Activated gamma-delta T cell (primary cell): Measurements from ENCODE around the gene TMEM212.
"Not testable (repeated sequence)": the region's sequence is repeated elsewhere in the genome, so short reads cannot be mapped to it uniquely, and the experiment has no call there.

Source experiments
- DNase-seq: peaks from one replicate; lab custom pipeline; 2025; lab: John Stamatoyannopoulos, UW

TMEM212 gene

DNA sequence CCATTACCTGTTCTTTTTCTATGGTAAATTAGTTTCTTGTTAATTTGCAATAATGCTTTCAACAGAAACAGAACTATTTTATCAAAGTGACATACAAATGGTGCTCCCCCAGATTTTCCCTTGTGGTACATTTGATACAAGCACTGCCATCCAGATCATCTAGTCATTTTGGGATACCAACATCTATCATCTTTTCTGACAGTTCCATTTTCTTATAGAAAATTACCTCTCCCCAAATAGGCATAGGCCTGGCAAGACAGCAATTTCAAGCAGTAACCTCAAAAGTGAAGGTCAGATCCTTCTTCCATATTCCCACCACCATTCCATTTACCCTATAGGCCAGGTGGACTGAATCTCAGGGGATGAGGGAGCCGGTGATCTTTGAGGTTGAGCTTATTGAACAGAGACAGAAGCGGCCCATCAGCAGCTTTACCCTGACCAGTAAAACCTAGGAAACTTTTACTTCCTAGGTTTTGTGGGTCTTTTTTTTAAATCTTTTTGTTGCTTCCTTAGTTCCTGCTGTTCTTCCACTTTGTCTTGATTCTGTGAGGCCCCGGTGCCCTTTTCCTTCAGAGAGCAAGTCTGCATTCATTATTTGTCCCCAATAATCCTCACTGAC is 29.8 kb upstream of the TMEM212 start:
- no peak for DNase-seq

DNA sequence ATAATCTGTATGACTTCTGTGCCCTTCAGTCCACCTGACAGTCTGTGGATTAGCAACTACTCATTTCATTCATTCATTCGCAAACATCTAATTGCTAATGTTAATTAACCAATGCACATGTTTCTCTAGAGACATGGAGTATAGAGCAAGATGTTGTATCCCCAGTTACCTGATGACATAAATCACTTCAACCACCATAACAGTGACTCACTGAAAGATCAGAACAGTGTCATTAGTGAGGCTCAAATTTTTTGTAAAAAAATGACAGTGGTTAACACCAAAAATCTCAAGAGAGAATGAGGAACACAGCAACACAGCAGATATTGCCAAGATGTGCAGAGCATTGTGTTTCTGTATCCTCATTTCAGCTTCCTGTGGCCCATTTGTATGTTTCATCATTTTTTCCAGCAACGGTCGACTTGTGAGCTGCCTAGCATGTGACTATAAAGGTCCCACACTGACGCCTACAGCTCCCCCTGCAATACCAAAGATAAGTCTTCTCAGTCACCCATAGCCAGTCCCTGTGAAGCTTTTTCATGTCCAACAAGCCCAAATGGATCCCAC is 29.2 kb upstream of the TMEM212 start:
- DNase-seq = no peak

DNA sequence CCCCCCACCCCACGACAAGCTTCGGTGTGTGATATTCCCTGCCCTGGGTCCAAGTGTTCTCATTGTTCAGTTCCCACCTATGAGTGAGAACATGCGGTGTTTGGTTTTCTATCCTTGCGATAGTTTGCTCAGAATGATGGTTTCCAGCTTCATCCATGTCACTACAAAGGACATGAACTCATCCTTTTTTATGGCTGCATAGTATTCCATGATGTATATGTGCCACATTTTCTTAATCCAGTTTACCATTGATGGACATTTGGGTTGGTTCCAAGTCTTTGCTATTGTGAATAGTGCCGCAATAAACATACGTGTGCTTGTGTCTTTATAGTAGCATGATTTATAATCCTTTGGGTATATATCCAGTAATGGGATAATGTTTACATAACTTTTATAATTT is 28.5 kb upstream of the TMEM212 start:
- DNase-seq = not testable (repeated sequence)

DNA sequence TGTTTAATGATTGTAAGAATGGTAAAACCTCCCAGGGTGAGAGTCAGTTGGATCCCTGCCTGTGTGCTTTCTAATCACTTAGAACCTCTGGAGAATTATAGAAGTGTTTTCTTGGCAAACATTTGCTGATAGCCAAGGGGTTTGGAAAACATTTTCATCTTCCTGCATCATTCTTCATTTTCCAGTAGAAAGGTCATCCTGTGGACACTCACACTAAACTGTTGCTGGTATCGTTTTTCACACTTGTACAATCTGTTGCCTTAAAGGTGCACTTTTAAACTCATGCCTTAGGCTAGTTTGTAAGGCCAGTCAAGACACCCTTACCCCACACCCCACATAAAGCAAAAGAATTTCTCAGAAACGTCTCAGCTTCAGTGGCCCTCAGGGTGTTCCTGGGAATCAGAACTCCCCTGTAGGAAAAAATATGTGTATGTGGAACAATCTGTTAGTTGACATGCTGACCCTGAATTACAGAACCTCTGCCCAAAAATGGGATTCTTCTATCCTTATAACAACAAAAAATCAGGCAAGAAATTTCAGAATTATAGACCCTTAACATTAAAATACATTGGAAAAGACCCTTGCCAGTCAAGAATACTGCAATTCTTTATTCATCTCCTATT is 27.1 kb upstream of the TMEM212 start:
- DNase-seq = no peak

DNA sequence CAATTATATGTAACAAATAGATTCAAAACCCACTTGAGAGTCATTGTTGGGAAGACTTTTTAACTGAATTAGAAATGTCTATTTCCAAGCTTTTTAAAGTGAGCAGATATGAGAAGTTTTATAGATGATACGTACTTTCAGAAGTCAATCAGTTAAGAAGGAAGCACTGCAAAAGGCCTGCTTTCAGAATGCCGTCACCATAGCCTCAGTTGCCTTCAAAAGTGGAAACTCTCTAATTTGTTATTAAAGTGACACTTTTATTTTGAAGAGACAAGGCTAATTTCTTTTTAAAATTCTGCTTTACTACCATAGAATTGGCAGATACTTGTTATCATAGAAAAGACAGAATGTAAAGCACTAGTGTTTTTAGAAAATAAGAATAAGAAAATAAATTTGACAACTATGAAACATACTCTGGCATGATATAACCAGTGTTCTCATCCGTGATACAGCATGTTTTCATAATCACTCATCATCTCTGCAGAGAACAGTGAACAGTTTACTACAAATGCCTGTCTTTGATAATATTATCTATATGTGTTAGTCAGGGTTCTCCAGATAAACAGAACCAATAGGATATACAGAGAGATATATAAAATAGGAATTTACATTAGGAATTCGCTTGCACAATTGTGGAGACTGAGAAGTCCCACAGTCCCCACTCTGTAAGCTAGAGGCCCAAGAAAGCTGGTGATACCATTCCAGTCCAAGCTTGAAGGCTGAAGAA is 25.9 kb upstream of the TMEM212 start:
- DNase-seq = no peak

DNA sequence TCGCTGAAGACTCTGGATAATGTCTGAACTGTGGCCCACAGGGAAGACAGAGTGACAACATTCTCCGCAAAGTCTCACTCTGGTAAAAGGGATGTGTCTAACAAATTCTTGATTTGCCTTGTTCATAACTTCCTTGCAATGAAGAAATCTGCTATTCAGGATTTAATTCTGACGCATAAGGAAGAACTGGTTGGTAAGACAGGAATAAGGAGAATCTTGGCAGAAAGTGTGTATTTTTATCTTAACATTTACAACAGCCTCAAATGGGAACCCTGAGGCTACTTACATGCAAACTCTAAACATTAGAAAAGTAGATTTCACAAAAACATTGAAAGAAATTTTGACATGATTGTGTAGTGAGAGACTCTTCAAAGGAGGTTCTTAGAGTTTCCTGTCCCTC is 22.1 kb upstream of the TMEM212 start:
- DNase-seq = no peak

DNA sequence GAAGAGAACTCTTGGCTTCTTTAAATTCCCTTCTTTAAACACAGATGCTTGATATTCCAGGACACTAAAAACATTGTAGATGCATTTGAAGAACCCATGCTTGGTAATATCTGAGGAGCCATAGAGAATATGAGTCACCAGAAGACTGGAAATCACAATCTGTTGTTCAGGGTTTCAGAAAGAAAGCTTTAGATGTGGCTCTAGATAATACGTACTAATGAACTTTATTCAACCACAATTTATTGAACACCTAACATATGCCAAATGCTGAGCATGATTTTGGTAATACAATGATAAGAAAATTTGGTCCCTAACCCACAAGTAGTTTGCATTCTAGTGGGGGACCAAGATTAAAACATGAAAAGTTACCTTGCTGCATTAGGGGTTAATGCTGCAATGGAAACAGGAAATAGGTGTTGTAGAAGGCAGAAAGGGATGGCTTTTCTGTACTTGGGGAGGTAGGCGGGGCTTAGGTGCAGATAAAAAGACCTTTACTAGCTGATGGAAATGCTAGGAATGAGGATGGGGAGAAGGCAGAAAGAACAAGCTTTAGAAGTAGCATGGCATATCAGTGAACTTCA is 21.3 kb upstream of the TMEM212 start:
- no peak for DNase-seq

DNA sequence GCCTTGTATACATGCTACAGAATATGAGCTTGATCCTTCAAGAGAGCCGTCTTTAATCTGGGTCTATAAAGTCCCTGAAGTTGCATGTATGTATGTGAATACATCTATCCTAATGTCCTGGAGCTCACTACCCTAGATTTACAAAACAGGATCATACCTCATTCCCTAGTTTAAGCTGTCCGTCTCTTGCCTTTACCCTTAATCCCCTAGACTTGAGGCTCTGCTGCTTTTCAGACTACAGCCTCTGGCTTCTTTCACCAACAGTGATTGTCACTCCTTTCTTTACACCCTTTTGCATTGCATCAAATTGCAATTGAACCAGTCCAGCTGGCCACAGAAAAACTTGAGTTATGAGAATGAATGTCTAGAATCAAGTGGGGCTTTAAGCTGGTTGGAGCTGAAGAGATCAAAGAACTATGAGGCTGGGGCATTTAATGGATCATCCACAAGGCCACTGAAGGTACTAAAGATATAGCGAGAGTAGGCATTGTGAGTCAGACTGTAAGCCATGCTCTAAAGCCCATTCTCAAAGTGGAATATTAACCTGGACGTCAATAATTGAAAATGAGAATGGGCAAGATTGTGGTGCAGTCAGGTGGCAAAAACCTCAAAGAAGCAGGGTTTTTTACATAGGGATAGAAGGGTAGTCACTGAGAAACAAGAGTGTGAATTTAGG is 20.6 kb upstream of the TMEM212 start:
- no peak for DNase-seq

DNA sequence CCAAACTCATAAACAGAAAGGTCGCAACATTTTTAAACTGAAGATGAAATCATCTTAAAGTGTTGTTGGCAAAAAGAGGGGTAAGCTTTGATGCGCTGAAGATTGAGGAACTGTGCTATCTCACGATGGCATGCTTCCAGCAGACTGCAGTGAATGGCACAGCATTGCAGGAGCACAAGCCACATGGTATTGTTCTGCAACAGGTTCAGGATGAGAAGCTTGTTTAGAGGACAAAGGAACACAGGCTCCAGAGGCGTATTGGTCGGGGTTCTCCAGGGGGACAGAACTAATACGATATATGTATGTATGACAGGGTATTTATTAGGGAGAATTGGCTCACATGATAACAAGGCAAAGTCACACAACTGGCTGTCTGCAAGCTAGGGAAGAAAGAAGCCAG is 19.0 kb upstream of the TMEM212 start:
- no peak for DNase-seq

DNA sequence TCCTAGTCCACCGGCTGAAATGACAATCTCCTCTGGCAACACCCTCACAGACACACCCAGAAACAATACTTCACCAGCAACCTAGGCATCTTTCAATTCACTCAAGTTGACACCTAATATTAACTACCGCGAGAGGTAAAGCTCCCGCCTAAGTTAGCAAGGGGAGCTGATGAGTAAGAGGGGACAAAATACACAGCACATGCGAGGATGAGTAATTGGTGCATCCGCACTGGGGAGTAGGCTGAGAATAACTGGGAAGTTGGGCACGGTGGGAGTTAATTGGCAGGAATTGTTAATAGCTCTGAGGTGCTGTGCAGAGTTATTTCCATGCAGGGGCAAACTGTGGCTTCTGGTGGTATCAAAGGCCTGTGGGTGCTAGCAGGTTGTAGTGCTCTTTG is 18.3 kb upstream of the TMEM212 start:
- no peak for DNase-seq

DNA sequence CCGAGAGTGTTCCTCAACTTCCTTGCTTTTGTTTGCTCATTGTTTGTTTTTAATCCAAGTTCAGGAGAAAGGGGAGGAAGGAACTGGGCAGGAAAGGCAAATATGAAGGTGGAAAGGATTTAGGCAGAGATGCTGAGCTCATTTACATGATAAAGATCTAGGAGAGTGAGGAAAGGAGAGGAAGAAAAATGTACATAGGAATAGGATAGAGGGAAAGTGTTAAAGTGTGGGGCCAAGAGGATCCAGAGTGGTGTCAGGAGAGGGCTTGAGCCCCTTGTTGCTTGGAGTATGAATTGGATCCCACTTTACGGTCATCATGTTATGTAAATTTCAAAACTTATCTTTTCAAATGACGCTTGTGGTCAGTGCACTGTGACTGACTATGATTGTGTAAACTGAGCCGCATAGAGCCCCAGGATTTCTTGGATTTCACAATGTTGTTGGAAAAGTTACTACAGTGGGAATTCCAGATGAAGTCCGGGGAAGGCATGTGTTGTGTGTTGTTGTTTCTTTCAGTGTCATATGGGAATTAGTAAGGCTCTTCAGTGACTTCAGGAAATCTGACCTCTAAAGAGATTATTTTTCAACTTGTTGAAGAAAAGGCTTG is 17.8 kb upstream of the TMEM212 start:
- DNase-seq = no peak

DNA sequence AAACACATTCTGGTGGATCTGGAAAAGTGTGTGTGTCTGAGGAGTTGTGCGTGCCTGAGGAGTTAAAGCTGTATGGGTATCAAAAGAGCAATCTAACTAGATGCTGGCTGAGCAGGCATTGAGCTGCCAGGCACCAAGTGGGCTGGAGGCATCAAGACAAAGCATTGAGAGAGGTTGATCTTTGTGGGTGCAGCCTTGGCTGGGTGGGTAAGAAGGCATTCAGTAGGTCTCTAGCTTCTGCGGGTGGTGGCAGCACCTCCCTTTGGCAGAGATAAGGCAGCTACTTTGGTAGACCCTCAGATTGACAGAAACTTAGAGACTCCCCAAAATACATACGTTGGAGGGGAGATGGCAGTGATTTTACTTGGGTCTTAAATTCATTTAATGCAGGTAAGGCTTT is 15.8 kb upstream of the TMEM212 start:
- no peak for DNase-seq

DNA sequence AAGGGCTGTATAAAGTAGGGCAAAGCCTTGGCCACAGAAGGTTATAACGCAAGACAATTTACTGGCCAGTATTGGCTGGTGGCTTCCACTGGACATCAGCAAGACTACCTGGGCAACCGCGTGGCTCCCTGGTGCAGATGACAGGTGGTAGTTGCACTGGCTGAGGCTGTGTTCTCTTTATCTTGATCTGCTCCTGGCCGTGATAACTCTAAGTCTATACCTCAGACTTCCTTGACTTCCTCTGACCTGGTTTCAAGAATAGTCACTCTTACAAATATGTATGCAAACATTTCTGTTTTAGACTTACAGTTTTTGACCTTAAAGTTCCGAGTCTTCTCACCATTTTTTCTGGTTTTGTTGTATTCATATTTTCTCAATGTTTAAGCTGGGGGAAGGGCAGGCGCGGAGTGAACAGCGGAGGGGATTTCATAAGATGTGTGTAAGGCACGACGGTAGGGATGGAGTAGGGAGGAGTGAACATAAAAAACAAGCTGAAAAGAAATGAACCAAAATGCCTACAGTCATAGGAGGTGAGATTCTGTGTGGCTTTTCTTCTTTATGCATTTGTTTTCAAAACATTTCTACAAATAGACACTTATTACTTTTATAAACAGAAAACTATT is 15.2 kb upstream of the TMEM212 start:
- no peak for DNase-seq

DNA sequence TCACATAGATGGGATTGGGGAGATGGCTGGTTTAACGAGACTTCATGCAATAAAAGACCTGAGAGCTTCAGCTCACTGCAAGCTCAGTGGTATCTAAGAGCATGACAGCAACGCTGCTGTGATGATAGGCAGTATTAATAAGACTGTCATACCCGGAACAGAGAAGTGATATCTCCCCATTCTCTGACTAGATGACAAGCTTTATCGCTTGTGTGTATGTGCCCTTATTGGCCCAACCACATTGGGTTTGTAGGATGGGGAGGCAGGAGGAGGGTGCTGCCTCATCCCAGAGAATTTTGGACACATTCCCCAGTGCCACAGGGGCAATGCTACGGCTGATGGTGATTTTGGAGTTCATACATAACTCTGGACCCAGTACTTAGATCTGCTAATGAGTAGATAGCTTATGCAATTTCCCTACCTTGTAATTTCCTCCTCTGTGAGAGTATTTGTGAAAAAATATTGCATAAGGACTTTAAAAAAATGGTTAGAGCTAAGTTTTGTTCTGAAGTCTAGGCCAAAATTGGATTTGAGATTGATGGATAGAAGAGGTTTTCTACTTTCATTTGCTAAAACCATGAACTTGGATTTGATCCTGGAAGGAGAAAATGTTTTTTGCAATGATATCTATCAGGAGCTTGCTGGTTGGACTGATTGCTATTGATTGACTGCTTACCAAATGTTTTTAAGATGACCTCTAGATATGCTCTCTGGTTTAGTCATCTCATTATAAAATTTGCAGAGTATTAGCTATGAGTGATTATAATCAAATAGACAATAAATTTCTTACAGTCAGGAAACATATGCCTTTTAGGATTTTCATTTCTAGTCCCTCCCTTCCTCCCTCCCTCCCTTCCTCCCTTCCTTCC is 14.0 kb upstream of the TMEM212 start:
- no peak for DNase-seq

DNA sequence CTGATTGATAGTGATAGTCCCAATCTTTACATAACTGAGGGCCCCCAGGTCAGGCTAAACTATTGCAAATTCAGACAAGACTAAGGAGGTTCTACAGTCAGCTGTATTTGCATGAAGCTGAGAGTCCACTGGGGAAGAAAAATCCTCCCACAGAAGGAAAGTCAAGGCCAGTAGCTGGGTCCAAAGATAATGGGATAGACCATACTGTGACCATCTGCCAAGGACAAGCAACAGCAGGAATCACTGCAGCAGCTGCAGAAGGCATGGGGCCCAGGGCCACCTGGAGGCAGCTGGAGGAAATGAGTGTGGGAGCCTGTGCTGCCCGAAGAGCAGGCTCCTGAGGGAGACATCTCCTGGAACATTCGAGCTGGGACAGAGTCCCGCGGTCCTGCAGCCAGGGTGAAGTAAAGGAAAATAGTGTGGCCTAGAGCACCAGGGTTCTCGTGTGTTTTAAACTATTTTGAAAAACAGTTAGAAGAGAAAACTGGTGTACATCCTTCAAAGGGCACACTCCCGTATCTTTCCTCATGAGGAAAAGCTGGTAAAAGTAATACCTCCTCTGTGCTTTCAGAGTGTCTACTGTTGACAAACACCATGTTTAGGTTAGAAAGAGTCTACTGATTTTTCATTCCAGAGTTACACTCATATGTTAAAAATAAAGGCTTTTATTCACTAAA is 13.2 kb upstream of the TMEM212 start:
- no peak for DNase-seq

DNA sequence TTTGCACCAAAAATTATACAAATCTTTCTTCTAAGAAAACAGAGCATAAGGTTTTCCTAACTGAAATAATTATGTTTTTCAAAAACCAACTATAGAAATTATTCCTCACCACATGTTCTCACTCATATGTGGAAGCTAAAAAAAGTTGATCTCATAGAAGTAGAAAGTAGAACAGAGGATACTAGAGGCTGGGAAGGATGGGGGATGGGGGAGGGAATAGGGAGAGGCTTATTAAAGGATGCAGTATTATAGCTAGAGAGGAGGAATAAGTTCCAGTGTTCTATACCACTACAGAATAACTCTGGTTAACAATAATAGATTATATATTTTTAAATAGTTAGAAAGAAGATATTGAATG is 12.7 kb upstream of the TMEM212 start:
- DNase-seq = no peak

DNA sequence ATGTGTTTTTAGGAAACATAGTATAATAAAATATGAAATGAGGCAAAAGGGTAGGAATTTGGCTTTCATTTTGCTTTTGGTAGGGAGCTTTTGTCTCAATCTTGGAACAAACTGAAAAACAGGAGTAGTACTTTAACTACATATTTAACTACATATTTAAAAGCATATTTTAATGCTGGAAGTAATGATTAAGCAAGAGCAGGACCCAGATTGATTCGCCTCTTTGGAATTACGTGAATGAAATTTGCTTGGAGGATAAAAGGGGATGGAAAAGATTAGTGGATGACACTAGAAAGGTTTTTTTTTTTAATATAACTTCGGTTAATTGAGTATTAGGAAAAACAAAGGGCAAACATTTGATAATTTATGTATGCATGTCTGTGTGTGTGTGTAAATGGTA is 11.2 kb upstream of the TMEM212 start:
- DNase-seq = no peak

DNA sequence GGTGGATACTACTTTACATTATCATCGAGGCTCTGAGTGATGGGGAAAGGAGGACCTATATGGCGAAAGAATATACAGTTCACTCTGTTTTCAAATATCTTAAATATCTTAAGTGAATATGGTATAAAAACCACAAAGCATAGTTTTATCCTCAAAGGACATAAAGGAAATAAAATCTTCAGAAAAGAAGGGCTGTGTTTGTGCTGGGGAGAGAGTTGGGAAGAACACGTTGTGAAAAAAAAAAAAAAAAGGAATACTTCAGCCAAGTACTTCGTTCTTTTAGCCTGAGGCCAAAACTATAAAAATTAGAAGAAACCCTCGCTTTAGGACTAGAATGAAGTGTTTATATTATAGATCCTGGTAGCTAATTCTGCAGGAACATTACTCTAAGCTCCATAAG is 10.2 kb upstream of the TMEM212 start:
- no peak for DNase-seq

DNA sequence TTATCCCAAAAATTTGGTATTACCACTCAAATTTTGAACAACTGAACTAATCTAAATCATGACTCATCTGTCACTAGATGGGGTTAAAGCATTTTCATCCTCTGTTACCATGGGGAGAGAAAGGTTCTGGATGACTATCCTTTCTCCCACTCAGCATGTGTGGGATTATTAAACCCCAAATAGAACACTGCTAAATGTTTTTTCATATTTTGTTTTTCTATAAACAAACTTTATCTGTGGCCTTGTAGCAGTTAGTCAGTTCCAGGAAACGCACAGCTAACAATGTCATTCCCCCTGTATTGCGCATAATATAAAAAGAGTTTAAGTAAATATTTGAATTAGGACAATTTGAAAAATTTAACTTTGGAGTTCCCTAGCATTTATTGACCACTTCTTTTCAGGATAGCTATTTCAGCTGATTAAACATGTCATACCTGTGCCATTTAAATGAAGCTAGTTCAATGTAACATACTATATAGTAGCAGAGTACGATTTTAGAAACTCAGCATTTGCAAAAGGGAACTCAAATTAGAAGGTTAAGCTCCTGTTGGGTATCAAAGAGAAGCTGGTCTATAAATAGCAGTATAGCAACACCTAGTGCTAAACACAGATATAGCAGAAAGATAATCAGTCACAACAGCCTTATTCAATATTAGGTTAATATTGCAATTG is 9.2 kb upstream of the TMEM212 start:
- DNase-seq = no peak
